Stimulated activated CD4-positive, alpha-beta T cell treated with anti-CD3 and anti-CD28 coated beads, Interleukin-1b, Interleukin-23, amount 100 ng/mL, for 1 hour (primary cell): ENCODE data around the gene OR8A1.
"Not testable (repeated sequence)": the region's sequence is repeated elsewhere in the genome, so short reads cannot be mapped to it uniquely, and the experiment has no call there.

Experiments used
- DNase-seq, 2 donors: peaks; one replicate each; pipeline ENCODE4 v3.0.0-alpha.2; 2020; ENCODE audit warnings: low read depth in 2 of 2

OR8A1 gene

GRCh38 chr11:124592627-124593026 lies 22.8 kb downstream of the OR8A1 start:
- DNase-seq, result no peak

DNA sequence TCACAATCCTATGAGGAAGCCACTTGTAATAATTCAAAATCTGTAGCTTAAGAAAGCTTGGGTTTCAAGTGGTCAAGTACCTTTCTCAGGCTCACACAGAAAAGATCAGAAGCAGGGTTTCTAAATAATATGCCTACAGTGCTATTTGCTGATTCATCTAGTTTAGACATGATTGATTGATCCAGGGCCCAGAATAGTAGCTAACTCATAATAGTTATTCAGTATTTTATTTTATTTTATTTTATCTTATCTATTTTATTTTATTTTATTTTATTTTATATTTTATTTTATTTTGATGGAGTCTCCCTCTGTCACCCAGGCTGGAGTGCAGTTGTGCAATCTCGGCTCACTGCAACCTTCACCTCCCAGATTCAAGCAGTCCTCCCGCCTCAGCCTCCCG lies 25.5 kb downstream of the OR8A1 start:
- no peak for DNase-seq

DNA sequence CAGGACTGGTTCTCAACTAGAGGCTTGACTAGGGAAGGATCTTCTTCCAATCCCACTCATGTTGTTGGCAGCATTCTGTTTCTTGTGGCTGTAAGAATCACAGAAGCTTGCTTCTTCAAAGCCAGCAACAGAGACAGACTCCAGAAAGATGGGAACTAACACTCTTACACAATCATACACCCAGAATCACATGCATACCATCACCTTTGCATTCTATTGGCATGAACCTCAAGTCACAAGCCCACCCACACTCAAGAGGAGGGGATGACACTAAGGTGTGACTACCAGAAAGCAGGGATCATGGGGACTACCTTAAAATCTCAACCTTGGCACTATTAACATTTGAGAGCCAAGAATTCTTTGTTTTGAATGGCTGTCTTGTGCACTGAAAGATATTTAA lies 27.8 kb downstream of the OR8A1 start:
- DNase-seq, result no peak

DNA sequence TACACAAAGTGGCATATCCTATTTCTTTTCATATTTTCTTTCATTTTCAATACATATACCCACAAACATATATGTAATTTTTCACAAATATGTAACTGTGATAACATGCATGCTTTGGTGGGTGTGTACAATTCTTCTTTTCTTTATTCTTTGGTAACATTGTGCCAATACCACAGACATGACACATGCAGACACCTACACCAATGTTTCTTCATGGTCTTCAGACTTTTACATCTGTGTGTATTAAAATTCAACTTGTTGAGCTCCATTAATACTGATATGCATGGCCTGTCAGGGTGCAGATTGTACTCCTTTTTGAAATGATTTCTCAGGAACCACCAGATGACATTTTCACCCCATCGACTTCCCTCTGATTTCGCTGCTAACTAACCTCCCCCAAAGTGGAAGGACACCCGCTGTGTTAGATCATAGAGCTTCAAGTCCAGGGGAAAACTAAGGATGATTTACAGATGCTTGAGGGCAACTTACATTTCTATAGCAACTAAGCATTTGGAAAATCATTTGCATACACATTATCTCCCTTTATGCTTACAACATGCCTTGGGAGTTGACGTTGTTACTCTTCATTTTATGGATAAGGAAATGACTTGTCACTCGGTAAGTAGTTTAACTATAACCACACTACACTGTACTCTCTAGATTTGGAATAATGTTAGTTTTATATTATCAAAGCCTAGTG lies 31.0 kb downstream of the OR8A1 start:
- DNase-seq, result no peak

GRCh38 chr11:124602193-124602592 lies 32.4 kb downstream of the OR8A1 start:
- DNase-seq, result no peak

DNA sequence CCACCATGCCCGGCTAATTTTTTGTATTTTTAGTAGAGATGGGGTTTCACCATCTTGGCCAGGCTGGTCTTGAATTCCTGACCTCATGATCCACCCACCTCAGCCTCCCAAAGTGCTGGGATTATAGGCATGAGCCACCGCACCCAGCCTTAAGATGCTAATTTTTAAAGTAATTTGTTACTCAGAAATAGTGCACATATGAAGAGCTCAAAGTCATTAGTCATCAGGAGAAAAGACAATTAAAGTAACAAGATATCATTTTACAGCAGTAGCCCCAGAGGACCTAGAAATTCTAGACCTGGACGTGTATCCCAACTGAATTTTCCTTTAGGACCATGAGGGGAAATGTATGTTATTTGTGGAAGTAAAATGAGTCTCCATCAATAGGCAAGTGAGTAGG lies 32.9 kb downstream of the OR8A1 start:
- DNase-seq, result not testable (repeated sequence)

- DNase-seq, result no peak
Observed at GRCh38 chr11:124605719-124606118, 35.9 kb downstream of the OR8A1 start.

DNA sequence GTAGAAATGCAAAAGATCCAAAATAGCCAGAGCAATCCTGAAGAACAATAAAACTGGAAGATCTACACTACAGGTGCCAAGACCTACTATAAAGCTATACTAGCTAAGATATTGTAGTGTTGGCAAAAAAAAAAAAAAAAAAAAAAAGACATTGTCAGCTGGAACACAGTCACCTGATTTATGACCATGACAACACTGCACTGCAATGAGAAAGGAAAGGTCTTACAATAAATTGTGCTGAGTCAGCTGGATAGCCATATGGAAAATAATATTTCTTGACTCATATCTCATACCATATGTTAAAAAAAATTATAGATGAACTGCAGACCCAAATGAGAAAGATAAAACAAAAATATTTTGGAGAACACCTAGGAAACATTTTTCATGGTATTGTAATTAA lies 38.4 kb downstream of the OR8A1 start:
- no peak for DNase-seq

GRCh38 chr11:124610295-124610694 lies 40.5 kb downstream of the OR8A1 start:
- no peak for DNase-seq

GRCh38 chr11:124611064-124611463 lies 41.3 kb downstream of the OR8A1 start, which contains the start of gene PANX3:
Gene PANX3 (plus strand): TSS chr11:124611428. CDS start chr11:124611557, 129 bp downstream.
- no peak for DNase-seq

DNA sequence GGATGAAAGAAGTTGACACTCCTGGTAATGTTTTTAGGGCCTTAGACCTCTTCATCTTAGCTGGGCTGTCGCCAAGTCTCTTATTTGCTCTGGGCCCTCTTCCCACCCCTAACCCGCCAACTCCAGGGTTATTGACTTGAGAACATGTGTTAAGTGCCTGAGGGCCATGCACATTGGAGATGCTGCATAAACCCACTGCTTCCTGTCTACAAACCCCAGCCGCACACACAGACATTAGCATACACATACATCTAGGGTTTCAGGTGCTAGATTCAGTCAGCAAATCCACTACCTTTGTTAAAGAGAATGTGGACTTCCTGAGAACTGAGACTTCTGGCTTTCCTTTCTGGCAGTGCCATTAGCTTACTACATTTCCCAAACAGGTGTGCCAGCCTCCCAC lies 42.2 kb downstream of the OR8A1 start:
- DNase-seq, result no peak

DNA sequence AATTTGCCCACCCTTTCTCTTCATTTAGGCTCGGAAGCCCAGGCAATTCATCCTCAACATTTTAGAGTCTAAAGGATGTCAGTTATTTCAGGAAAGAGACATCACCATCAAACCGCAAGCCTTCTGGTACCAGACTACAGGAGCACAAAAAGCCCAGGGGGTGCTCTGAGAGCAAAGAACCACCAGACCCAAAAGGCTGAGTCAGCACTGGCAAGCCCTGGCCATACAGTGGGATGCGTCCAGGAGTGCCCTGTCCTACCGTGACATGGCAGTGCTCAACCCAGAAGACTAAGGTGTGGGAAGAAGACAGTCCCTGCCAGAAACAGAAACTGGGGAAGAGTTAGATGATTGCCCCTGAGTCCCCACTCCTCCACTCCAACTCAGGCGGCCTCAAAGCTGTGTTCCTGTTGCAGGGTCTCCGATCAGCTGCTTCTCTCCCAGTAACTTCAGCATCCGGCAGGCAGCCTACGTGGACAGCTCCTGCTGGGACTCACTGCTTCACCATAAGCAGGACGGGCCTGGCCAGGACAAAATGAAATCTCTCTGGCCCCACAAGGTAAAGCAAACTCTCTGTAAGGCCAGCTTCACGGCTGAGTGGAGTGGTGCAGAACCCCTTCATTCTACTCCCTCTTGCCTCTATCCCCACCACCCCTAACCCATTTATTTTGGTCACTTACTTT lies 42.9 kb downstream of the OR8A1 start:
- DNase-seq, result no peak

DNA sequence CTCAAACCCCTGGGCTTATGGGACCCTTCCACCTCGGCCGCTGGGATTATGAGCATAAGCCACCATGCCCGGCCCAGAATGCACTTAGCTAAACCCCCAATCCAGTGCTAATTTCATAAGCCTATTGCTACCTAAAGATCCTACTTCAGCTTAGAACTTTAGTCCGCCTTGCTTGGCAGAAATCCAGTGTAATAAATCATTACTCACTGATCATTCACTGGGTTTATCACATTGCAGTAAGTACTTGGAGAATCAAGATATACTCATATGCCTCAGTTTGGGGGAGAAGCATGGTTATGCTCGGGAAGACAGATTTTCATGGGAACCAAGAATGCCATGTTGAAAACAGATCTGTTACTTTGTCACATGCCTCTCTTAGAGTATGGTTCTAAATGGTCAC lies 49.1 kb downstream of the OR8A1 start:
- DNase-seq, result no peak
